ENCODE results near the gene USP2. TPM values are rescaled to one million over a fixed set of nuclear protein-coding genes. Genes with fewer than 3 reads are reported as not detected.

The USP2 gene
- total RNA-seq, 1 donor from 2014 or later, result 3.0 TPM

DNA sequence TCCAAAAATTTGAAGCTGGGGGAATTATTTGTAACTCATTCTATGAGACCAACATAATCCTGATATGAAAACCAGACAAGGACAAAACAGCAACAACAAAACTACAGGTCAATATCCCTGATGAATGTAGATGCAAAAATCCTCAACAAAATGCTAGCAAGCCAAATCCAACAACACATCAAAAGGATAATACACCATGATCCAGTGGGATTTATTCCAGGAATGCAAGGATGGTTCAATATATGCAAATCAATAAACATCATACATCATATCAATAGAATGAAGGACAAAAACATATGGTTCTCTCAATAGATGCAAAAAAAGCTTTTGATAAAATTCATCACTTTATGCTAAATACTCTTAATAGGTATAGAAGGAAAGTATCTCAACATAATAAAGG lies 19.4 kb upstream of the USP2 start:
- TF ChIP-seq, protein P1, sequence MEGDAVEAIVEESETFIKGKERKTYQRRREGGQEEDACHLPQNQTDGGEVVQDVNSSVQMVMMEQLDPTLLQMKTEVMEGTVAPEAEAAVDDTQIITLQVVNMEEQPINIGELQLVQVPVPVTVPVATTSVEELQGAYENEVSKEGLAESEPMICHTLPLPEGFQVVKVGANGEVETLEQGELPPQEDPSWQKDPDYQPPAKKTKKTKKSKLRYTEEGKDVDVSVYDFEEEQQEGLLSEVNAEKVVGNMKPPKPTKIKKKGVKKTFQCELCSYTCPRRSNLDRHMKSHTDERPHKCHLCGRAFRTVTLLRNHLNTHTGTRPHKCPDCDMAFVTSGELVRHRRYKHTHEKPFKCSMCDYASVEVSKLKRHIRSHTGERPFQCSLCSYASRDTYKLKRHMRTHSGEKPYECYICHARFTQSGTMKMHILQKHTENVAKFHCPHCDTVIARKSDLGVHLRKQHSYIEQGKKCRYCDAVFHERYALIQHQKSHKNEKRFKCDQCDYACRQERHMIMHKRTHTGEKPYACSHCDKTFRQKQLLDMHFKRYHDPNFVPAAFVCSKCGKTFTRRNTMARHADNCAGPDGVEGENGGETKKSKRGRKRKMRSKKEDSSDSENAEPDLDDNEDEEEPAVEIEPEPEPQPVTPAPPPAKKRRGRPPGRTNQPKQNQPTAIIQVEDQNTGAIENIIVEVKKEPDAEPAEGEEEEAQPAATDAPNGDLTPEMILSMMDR (IDR thresholded peaks at IDR 0.05), result no peak

GRCh38 chr11:119397740-119398139 lies 16.2 kb upstream of the USP2 start:
- Histone ChIP-seq H3K27me3 (no peaks in the 10 kb centered on the region), H3K4me3 (no peak overlapping the region), H3K27ac (no peak overlapping the region), H3K36me3 (no peaks in the 10 kb centered on the region), H3K9me3 (no peaks in the 10 kb centered on the region), H3K4me1 (no peaks in the 10 kb centered on the region)
- TF ChIP-seq, protein P1 (IDR thresholded peaks at IDR 0.05), result no peak
- intact Hi-C loops (cut with DNase I), result no loop called here
- DNase-seq (no peak), ATAC-seq (no peak)

More for the DNA sequence above, 19.4 kb upstream of the USP2 start:
- no peaks in the 10 kb centered on the region for H3K4me1 ChIP-seq
- intact Hi-C loops (cut with DNase I), result no loop called here
- no peak overlapping the region for H3K27ac ChIP-seq
- H3K9me3 ChIP-seq, result no peaks in the 10 kb centered on the region
- DNase-seq (no peak), ATAC-seq (no peak)
- H3K36me3 ChIP-seq, result no peaks in the 10 kb centered on the region
- H3K27me3 ChIP-seq, result no peaks in the 10 kb centered on the region
- no peak overlapping the region for H3K4me3 ChIP-seq

DNA sequence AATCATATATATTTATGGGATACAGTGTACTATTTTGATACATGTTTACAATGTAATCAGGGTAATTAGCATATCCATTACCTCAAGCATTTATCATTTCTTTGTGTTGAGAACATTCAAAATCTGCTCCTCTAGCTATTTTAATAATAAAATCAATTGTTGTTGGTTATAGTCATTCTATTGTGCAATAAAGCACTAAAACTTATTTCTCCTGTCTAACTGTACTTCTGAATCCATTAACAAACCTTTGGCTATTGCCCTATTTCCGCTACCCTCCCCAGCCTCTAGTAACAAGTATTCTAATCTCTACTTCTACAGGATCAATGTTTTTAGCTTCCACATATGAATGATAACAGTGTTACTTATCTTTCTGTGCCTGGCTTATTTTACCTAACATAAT lies 15.3 kb upstream of the USP2 start:
- Histone ChIP-seq H3K4me1 (no peaks in the 10 kb centered on the region), H3K4me3 (no peak overlapping the region), H3K27ac (no peak overlapping the region), H3K9me3 (no peaks in the 10 kb centered on the region), H3K36me3 (no peaks in the 10 kb centered on the region), H3K27me3 (no peaks in the 10 kb centered on the region)
- ATAC-seq (no peak), DNase-seq (no peak)
- TF ChIP-seq, protein P1 (IDR thresholded peaks at IDR 0.05), result no peak
- intact Hi-C loops (cut with DNase I), result no loop called here

- TF ChIP-seq, protein P1 (IDR thresholded peaks at IDR 0.05), result no peak
- Histone ChIP-seq H3K36me3 (no peaks in the 10 kb centered on the region), H3K27ac (no peak overlapping the region), H3K27me3 (no peaks in the 10 kb centered on the region), H3K4me3 (no peak overlapping the region), H3K4me1 (no peaks in the 10 kb centered on the region), H3K9me3 (no peaks in the 10 kb centered on the region)
- DNase-seq (no peak), ATAC-seq (no peak)
- intact Hi-C loops (cut with DNase I), result no loop called here
These were observed 9.8 kb upstream of the USP2 start for GRCh38 chr11:119391275-119391674.

DNA sequence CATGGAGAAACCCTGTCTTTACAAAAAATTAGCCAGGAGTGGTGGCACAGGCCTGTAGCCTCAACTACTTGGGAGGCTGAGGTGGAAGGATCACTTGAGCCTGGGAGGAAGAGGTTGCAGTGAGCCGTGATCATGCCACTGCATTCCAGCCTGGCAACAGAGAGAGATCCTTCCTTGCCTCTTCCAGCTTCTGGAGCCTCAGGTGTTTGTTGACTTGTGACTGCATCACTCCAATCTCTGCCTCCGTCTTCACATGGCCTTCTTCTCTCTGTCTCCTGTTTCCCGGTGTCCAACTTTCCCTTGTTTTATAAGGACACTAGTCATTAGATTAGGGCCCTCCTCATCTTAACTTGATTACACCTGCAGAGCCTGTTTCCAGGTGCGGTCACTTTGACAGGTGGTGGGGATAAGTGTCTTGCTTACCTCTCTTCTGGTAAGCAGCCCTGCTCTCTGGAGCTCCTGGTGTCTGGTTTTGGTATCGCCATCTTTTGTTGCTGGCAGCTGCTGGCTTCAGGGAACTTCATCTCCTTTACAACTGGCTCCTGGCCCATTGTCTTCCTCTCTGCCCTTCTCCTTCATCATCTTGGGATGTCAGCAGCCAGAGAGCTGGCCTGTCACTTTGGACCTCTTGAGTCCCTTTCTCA lies 8.2 kb upstream of the USP2 start:
- Histone ChIP-seq H3K4me3 (no peak overlapping the region), H3K27ac (no peak overlapping the region), H3K27me3 (no peaks in the 10 kb centered on the region), H3K9me3 (no peaks in the 10 kb centered on the region), H3K4me1 (no peaks in the 10 kb centered on the region), H3K36me3 (no peaks in the 10 kb centered on the region)
- intact Hi-C loops (cut with DNase I), result no loop called here
- DNase-seq (no peak), ATAC-seq (peak; percentile 26)
- TF ChIP-seq, protein P1 (IDR thresholded peaks at IDR 0.05), result peak; percentile 14

DNA sequence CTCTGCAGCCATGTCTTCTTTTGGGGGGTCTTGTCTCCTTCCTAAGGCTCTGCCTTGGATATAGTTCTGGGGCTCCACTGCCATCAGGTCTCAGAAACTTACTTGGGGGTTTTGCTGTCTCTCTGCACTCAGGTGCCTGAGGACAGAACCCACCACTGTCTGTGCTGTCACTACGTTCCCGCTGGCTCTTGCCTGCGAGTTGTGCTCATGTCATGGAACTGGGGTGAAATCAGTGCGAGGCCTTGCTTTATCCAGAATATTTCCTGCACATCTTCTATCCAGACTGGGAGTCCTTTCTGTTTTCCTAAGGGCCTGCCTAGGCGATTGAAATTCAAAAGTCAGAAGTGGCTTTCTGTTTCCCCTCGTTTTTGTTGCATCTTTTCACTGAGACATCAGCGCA lies 6.6 kb upstream of the USP2 start:
- H3K4me3 ChIP-seq, result no peak overlapping the region
- H3K27ac ChIP-seq, result no peak overlapping the region
- no peaks in the 10 kb centered on the region for H3K4me1 ChIP-seq
- H3K27me3 ChIP-seq, result no peaks in the 10 kb centered on the region
- no peaks in the 10 kb centered on the region for H3K9me3 ChIP-seq
- TF ChIP-seq, protein P1 (IDR thresholded peaks at IDR 0.05), result no peak
- ATAC-seq, result no peak
- no peaks in the 10 kb centered on the region for H3K36me3 ChIP-seq
- DNase-seq, result no peak
- intact Hi-C loops (cut with DNase I), result no loop called here
